Measurements from ENCODE around the gene PRDM16. TPM values are rescaled to one million over a fixed set of nuclear protein-coding genes. Genes with fewer than 3 reads are reported as not detected.

PRDM16 gene
- total and polyA plus RNA-seq, 2 of the 8 experiments (the other 6 are each of a cell fraction or from before 2014, with no cell fraction given) = 0.39 to 0.43 TPM

- Histone ChIP-seq H3K18ac (ENCODE audit: extremely low read depth, low read length) (no peak overlapping the region), H2BK15ac (ENCODE audit: low read length) (no peak overlapping the region), H4K91ac (replicated peaks; ENCODE audit: insufficient read length, low read length) (no peak overlapping the region), H3K79me1 (ENCODE audit: low read depth, low read length) (no peaks in the 10 kb centered on the region), H4K8ac (ENCODE audit: extremely low read depth, insufficient read depth, low read length) (no peak overlapping the region), H3K36me3 (ENCODE audit: control insufficient read depth in 2 of 4, insufficient read depth in 4 of 4, low read length in 3 of 4) (no peaks in the 10 kb centered on the region), H3K4ac (replicated peaks; ENCODE audit: insufficient read length, low read depth, low read length) (no peak overlapping the region), H4K20me1 (replicated peaks in 1 of 2; ENCODE audit: control insufficient read depth in 1 of 2, insufficient read depth in 2 of 2, low read length in 2 of 2) (no peaks in the 10 kb centered on the region), H3K56ac (replicated peaks; ENCODE audit: insufficient read length, low read depth, low read length) (no peak overlapping the region), H3K9ac (replicated peaks in 1 of 4; ENCODE audit: extremely low read depth in 1 of 4, low read depth in 3 of 4, low read length in 3 of 4) (no peak overlapping the region), H2BK12ac (ENCODE audit: low read depth, low read length) (no peak overlapping the region), H2AFZ (ENCODE audit: low read length) (no peak overlapping the region), H4K5ac (ENCODE audit: insufficient read length, low read depth, low read length) (no peak overlapping the region), H3K27ac (ENCODE audit: low read depth, low read length) (no peak overlapping the region), H3K23ac (ENCODE audit: insufficient read length) (no peak overlapping the region), H3K79me2 (ENCODE audit: control insufficient read depth in 1 of 2, insufficient read depth in 2 of 2, low read length in 2 of 2) (no peaks in the 10 kb centered on the region), H3K4me2 (ENCODE audit: insufficient read depth in 1 of 2, low read depth in 2 of 2, low read length in 2 of 2) (no peak overlapping the region), H2BK5ac (ENCODE audit: low read depth, low read length) (no peak overlapping the region), H2BK20ac (ENCODE audit: low read length) (no peak overlapping the region), H3K9me3 (ENCODE audit: insufficient read depth in 2 of 2, low read depth in 1 of 2, low read length in 1 of 2) (no peaks in the 10 kb centered on the region), H3K27me3 (replicated peaks in 1 of 4; ENCODE audit: control insufficient read depth in 3 of 4, extremely low read depth in 1 of 4, insufficient read depth in 3 of 4, low read length in 3 of 4) (0 out of 7 replicates have a peak, but pooled peaks cover 0 to 3% (median 0%) of the 10 kb centered on the region in 4 experiments), H2AK5ac (ENCODE audit: low read depth, low read length) (no peak overlapping the region), H3K4me1 (replicated peaks in 1 of 4; ENCODE audit: control insufficient read depth in 3 of 4, insufficient read depth in 4 of 4, low read length in 3 of 4) (peaks cover 0 to 8% (median 0%) of the 10 kb centered on the region in 4 experiments; a peak in 2 of 7 replicates), H2BK120ac (replicated peaks; ENCODE audit: low read depth, low read length) (no peak overlapping the region), H3K23me2 (ENCODE audit: low read depth, low read length) (no peaks in the 10 kb centered on the region), H3K4me3 (ENCODE audit: extremely low read depth in 1 of 4, insufficient read depth in 2 of 4, low read depth in 3 of 4, low read length in 4 of 4) (no peak overlapping the region), H3K14ac (ENCODE audit: insufficient read length) (no peak overlapping the region)
- DNase-seq (ENCODE audit: low read depth in 1 of 2, low spot score in 2 of 2) = no peak
- no peak for FAIRE-seq
- WGBS, 2 experiments (ENCODE audit: extremely low coverage in 1 of 2, insufficient coverage in 1 of 2, insufficient read length in 1 of 2, insufficient replicate concordance in 2 of 2, low coverage in 1 of 2, low lambda C conversion rate in 2 of 2, missing lambda C conversion rate in 1 of 2) = 88% methylated on average over 7 of the region's 7 CpGs; no CpG with 5 or more reads in 1 of the 2 experiments
- ChIA-PET POLR2A (ENCODE audit: partially characterized antibody) (no interaction called here), CTCF (ENCODE audit: partially characterized antibody) (interaction anchor here (1.1 kb wide), 1 partner anchor 84 kb away, joined by 4 read pairs; no protein-coding TSS in a partner anchor)
- TF ChIP-seq SP1 (IDR thresholded peaks at IDR 0.05; ENCODE audit: low read depth, low read length) = no peak
- TF ChIP-seq JUND (IDR thresholded peaks at IDR 0.05; ENCODE audit: low read length) = no peak
- TF ChIP-seq HDAC2 (IDR thresholded peaks at IDR 0.05; ENCODE audit: borderline replicate concordance in 1 of 2, low read depth in 2 of 2, low read length in 2 of 2) = no peak
- no peak for TF ChIP-seq KDM4A (IDR thresholded peaks at IDR 0.05; ENCODE audit: low read depth, low read length, severe bottlenecking)
- no peak for TF ChIP-seq SP4 (IDR thresholded peaks at IDR 0.05; ENCODE audit: low read length)
- TF ChIP-seq CBX8 (IDR thresholded peaks at IDR 0.05; ENCODE audit: borderline replicate concordance, low read depth, low read length) = no peak
- TF ChIP-seq BRCA1 (IDR thresholded peaks at IDR 0.05; ENCODE audit: low read depth, low read length) = no peak
- TF ChIP-seq SP2 (IDR thresholded peaks at IDR 0.05; ENCODE audit: low read length) = no peak
- no peak for TF ChIP-seq TAF1 (IDR thresholded peaks at IDR 0.05; ENCODE audit: low read depth, low read length)
- no peak for TF ChIP-seq SIN3A (conservative IDR thresholded peaks at IDR 0.05 in 1 of 2, IDR thresholded peaks at IDR 0.05 in 1 of 2; ENCODE audit: low read depth in 1 of 2, low read length in 2 of 2)
- TF ChIP-seq TBP (IDR thresholded peaks at IDR 0.05; ENCODE audit: low read depth, low read length) = no peak
- no peak for TF ChIP-seq CEBPB (IDR thresholded peaks at IDR 0.05; ENCODE audit: low read depth, low read length)
- TF ChIP-seq RNF2 (IDR thresholded peaks at IDR 0.05; ENCODE audit: borderline replicate concordance, low read depth, low read length, missing control alignments, poor library complexity, severe bottlenecking) = no peak
- no peak for TF ChIP-seq SAP30 (IDR thresholded peaks at IDR 0.05; ENCODE audit: insufficient read depth, insufficient replicate concordance, low read length)
- TF ChIP-seq YY1 (IDR thresholded peaks at IDR 0.05; ENCODE audit: low read depth, low read length) = no peak
These were observed 168.0 kb downstream of the PRDM16 start for GRCh38 chr1:3236955-3237354.

All from H1 (cell line).